ENCODE measurements around the gene DGKQ.

GRCh38 chr4:1019320-1019719 lies 46.0 kb upstream of the DGKQ start:
- TF ChIP-seq CTCF (IDR thresholded peaks at IDR 0.05; ENCODE audit: control extremely low read depth in 1 of 3, insufficient read depth in 1 of 3, low read depth in 1 of 3, low read length in 3 of 3) (no peak), POLR2A (IDR thresholded peaks at IDR 0.05; ENCODE audit: control extremely low read depth in 1 of 2, low read depth in 2 of 2, low read length in 2 of 2) (no peak), JUND (IDR thresholded peaks at IDR 0.05; ENCODE audit: low read length) (no peak), YY1 (IDR thresholded peaks at IDR 0.05; ENCODE audit: low read depth, low read length) (no peak), EZH2 (IDR thresholded peaks at IDR 0.05; ENCODE audit: low read depth, low read length, severe bottlenecking) (no peak), POLR2AphosphoS5 (IDR thresholded peaks at IDR 0.05; ENCODE audit: low read depth, low read length) (no peak), TAF1 (IDR thresholded peaks at IDR 0.05; ENCODE audit: low read depth, low read length) (no peak), SP2 (IDR thresholded peaks at IDR 0.05; ENCODE audit: low read length) (no peak), FOSL1 (IDR thresholded peaks at IDR 0.05; ENCODE audit: insufficient read depth, low read depth, low read length) (no peak)
- TF ChIP-seq, protein P1, sequence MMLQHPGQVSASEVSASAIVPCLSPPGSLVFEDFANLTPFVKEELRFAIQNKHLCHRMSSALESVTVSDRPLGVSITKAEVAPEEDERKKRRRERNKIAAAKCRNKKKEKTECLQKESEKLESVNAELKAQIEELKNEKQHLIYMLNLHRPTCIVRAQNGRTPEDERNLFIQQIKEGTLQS (IDR thresholded peaks at IDR 0.05; ENCODE audit: insufficient read depth, low read depth, low read length): no peak

Measured in H1 (cell line).